ENCODE measurements around the gene RIN3.

RIN3 gene

DNA sequence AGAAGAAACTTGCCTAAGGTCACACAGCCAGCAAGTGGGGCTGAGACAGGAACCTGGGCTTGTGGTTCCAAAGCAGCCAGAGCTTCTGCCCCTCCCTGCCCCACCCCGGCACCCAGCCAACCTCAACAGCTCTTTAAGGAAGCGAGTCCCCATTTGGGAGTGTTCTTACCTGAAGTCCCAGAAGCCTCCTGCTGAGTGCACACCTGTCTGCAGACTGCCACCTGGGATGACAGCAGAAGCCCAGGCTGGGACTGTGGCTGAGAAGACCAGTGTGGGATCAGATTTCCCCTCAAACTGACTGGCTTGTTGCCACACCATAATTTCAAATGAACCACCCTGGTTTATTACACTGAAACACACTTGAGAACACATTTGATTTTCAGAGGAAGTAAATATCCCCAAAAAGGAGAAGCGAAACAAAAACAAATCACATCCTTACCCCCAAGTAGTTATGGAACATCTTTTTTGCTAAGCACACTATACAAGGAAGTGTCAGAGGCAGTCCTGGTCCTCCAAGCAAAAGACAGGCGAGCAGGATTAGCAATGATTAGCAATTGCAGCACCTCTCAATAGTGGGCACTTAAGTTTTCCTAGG lies 6.3 kb upstream of the RIN3 start:
- H3K27ac ChIP-seq: no peak overlapping the region
- no peak for TF ChIP-seq ZFX (IDR thresholded peaks at IDR 0.05; ENCODE audit: borderline replicate concordance)
- TF ChIP-seq, protein P1, sequence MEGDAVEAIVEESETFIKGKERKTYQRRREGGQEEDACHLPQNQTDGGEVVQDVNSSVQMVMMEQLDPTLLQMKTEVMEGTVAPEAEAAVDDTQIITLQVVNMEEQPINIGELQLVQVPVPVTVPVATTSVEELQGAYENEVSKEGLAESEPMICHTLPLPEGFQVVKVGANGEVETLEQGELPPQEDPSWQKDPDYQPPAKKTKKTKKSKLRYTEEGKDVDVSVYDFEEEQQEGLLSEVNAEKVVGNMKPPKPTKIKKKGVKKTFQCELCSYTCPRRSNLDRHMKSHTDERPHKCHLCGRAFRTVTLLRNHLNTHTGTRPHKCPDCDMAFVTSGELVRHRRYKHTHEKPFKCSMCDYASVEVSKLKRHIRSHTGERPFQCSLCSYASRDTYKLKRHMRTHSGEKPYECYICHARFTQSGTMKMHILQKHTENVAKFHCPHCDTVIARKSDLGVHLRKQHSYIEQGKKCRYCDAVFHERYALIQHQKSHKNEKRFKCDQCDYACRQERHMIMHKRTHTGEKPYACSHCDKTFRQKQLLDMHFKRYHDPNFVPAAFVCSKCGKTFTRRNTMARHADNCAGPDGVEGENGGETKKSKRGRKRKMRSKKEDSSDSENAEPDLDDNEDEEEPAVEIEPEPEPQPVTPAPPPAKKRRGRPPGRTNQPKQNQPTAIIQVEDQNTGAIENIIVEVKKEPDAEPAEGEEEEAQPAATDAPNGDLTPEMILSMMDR (IDR thresholded peaks at IDR 0.05): no peak

GRCh38 chr14:92510972-92511371 lies 2.6 kb upstream of the RIN3 start:
- H3K27ac ChIP-seq: no peak overlapping the region
- TF ChIP-seq ZFX (IDR thresholded peaks at IDR 0.05; ENCODE audit: borderline replicate concordance): no peak
- TF ChIP-seq, protein P1 (IDR thresholded peaks at IDR 0.05): peak; percentile 22; the same call in 1 of the 2 replicates

DNA sequence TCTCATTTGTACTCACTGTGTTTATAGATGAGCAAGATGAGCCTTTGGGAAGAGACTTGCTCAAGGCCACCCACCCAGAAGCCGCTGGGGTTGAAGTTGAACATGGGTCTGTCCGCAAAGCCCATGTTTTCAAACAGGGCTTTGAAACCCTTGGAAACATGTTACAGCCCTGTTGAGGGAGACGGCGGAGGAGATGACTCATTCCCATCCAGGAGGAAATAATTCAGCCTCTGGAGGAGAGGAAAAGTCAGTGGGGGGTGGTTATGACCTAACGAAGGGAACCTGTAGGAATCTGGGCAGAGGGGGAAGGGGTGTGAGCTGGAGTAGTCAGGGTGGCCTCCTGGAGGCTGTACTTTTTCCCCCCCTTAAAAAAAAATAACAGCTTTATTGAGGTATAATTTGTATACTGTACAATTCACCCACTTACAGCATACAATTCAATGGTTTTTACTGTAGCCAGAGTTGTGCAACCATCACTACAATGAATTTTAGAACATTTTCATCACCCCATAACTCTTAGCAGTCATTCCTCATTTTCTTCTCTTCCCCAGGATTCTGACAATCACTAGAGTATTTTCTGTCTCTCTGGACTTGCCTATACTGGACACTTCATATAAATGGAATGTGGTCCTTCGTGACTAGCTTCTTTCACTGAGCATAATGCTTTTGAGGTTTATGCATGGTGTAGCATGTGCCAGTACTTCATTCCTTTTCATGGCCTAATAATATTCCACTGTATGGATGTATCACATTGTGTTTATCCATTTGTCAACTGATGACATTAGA lies 1.9 kb upstream of the RIN3 start:
- TF ChIP-seq ZFX (IDR thresholded peaks at IDR 0.05; ENCODE audit: borderline replicate concordance): no peak
- TF ChIP-seq, protein P1 (IDR thresholded peaks at IDR 0.05): no peak
- H3K27ac ChIP-seq: no peak overlapping the region

DNA sequence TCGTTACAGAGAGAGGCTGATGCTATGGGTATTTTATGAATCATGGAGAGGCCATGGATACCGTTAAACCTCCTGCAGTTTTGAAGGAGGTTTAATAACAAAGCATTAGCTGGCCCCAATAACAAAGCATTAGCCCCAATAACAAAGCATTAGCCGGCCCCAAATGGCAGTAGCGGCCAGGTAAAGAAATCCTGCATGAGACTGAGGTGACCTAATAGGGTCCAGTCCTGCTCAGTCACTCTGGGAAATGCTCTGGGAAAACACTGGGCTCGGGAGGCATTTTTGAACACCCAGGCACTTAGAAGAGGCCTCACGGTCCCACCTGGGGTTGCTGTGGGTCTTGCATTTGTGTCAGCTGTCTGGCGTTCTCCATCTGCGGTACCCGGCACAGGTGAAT lies 776 bp upstream of the RIN3 start:
- no peak overlapping the region for H3K27ac ChIP-seq
- TF ChIP-seq, protein P1 (IDR thresholded peaks at IDR 0.05): no peak
- TF ChIP-seq ZFX (IDR thresholded peaks at IDR 0.05; ENCODE audit: borderline replicate concordance): no peak

GRCh38 chr14:92513966-92514843 lies 624 bp downstream of the RIN3 start:
- no peak overlapping the region for H3K27ac ChIP-seq
- TF ChIP-seq, protein P1 (IDR thresholded peaks at IDR 0.05): no peak
- TF ChIP-seq ZFX (IDR thresholded peaks at IDR 0.05; ENCODE audit: borderline replicate concordance): no peak

DNA sequence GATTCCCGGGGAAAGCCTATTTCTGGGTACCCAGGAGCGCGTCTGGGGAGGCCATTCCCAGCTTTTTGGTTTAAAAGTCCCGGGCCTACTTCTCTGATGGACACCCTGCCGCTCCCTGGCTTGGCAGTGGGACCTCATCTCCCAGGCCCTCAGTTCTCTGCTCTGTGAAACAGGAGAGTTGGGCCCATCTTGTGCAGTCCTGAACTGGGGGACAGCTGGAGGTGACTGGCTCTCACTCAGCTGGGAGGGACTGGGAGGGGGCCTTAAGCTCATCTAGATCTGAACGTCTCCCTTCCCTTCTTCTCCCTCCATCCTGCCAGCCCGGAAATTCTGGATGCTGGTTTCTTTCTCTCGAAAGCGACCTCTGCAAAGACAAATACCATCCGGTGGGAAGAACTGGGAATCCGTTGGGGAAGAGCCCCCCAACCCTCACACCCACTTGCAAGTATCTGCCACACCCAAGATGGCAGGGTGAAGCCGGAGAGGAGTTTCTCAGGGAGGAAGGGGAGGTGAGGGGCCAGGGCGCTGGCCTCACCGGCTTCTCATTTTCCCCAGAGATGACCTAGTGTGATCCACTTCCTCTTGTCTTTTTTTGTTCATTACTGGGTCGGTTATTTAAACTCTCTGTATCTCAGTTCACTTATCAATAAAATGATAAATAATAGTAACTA lies 1.4 kb downstream of the RIN3 start:
- TF ChIP-seq, protein P1 (IDR thresholded peaks at IDR 0.05): no peak
- no peak for TF ChIP-seq ZFX (IDR thresholded peaks at IDR 0.05; ENCODE audit: borderline replicate concordance)
- H3K27ac ChIP-seq: no peak overlapping the region
